RPMI8226 (cell line): ENCODE measurements around the gene TSKU.
"Not testable (repeated sequence)": the region's sequence is repeated elsewhere in the genome, so short reads cannot be mapped to it uniquely, and the experiment has no call there.

ENCODE experiments used
- DNase-seq: peaks from one replicate; pipeline ENCODE4 v3.0.0-alpha.2; 2015

The TSKU gene

GRCh38 chr11:76827005-76827404 is 43.8 kb downstream of the TSKU start:
- not testable (repeated sequence) for DNase-seq

DNA sequence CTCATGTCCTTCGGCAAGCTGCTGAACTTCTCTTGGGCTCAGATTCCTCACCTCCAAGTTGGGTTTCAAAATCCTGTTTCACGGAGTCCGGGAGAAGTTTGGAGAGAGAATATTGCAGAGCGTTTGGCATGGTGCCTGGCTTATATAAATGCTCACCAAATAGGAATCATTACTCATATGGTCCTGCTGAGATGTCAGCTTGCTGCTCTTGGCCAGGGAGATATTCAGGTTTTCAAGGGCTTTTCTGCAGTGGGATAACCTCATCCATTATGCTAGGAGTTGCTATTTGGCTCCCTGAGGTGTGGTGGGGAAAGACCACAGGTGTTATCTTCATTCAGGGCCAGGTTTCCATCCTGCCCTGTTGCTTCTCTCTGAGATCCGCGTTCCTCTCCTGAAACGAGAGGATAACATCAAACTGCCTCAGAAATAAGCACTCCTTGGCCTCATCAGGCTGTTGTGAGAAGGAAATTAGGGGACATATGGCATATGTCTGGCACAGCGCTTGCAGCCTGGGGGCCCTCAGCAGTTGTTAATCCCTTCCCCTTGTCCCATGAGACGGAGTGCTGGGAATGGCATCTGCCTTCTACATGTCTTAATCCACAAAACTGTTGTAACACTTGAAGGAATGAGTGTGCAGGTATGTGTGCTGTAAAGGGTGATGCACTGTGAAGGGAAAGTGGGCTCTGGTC is 47.6 kb downstream of the TSKU start:
- DNase-seq = no peak

DNA sequence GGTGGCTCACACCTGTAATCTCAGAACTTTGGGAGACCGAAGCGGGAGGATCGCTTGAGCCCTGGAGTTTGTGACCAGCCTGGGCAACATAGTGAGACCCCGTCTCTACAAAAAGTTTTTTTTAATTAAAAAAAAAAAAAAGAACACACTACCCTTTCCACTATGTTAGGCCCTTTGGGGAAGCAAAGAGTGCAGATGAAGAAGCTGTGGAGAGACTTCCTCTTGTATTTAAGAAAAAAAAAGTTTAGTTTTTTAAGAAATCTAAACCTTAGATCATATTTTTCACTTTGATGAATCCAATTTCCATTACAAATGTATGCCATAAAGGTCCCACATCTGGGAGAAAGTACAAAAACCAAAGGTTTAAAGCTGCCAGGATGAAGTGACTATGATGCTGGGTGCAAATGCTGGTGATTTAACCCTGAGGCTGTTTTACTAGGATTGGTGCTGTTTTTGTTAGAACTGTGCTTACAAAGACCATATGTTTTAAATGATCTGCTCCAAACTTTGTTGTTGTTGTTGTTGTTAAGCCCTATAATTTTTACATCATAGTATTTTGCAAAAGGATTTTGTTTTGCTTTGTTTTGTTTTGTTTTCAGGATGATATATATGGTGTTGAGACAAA is 48.6 kb downstream of the TSKU start:
- no peak for DNase-seq

DNA sequence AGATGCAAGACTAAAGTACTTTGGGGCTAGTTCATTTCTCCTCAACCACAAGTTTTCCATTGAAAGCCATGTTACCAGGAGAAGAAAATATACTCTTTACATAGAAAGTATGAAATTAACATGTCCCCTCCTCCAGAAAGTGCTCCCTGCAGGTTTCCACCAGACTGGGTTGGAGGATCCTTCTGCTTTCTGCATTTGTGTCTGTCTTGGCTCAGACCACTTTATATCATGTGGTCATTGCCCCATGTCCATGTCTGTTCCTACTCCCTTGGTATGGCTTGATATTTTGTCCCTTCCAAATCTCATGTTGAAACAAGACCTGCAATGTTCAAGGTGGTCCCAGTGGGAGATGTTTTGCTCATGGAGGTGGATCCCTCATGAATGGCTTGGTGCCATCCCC is 49.2 kb downstream of the TSKU start:
- DNase-seq = no peak

- DNase-seq = no peak
These were observed 51.0 kb downstream of the TSKU start for GRCh38 chr11:76834151-76834550.

DNA sequence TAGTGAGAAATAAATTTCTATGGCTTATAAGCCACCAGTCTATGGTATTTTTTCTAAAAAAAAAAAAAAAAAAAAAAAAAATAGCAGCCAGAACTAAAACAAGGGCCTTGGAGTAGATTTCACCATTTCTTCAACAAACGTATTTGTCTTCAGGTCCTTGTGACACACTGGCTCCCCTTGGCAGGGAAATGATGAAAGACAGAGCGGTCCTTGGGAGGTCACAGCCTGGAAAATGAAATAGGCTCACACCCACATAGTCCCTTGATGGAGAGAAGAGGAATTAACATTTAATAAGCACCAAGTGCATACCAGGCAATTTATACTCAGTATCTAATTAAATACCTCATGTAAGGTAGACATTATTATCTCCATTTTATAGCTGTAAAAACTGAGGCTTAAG is 51.9 kb downstream of the TSKU start:
- no peak for DNase-seq

DNA sequence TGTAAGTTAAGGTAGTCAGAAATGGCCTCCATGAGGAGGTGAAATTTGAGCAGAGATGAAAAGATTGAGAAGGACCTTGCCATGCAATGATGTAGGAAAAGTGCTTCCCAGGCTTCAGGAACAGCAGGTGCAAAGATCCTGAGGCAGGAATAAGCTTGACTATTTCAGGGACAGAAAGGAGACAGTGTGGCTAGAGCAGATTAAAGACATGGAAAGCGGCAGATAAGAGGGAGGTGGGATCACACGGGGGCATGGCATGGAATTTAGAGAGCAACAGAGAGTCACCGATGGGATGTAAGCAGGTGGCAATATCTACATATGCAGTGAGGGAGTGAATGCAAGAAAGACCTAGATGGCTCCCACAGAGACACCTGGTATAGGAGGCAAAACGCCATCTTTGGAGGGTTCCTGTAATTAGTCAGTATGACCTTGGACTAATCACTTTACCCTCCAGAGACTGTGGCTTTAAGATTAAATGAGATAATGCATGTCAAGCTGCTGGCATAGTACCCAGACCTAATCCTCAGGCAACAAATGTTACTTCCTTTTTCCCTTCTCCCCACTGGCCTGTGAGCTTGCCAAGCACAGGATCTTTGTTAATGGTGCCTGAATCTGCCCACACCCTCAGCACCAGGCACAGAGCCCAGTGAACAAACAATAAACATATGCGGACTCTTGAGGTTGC is 52.9 kb downstream of the TSKU start:
- no peak for DNase-seq

- no peak for DNase-seq
These were observed 53.6 kb downstream of the TSKU start for GRCh38 chr11:76836613-76837291.

GRCh38 chr11:76837696-76838677 is 54.8 kb downstream of the TSKU start:
- DNase-seq = no peak

DNA sequence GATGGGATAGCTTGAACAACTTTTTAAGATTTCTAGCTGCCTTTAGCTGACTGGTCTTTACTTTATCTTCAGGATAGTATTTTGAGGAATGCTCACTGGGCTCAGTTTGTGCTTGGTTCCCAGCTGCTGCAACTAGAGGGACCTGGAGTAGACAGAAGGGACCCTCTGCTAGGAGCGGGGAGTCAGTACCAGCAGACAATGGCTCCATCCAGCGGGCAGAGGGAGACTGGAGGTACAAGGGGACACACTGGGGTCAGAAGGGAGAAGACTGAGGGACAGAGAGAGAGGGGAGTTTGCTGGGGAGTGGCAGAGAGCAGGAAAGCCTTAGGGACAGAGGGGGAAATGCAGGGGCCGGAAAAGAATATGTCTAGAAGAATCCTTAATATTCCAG is 55.5 kb downstream of the TSKU start:
- no peak for DNase-seq

GRCh38 chr11:76839311-76839710 is 56.2 kb downstream of the TSKU start:
- no peak for DNase-seq

DNA sequence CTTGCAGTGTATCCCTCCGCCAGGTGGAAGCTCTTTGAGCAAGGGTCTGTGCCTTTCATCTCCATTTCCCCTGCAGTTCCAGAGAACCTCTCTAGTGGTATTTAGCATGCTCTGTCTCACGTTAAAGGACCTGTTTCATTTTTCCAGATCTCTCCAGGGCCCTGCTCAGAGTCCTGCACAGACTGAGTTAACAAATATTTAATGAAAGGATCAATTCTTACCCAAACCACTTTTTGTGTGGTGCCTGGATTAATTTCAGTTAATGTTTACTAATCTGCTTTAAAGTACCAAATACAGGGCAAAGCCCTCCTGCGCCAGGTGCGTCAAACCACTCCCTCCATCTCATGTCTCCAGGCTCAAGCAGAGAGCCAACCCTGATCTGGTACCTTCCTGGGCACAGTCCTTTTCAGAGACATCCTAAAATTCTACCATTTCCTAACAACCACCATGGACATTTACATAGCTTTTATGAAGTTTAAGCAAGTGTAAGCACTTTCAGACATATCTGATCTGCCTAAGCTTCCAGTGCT is 58.8 kb downstream of the TSKU start:
- no peak for DNase-seq

DNA sequence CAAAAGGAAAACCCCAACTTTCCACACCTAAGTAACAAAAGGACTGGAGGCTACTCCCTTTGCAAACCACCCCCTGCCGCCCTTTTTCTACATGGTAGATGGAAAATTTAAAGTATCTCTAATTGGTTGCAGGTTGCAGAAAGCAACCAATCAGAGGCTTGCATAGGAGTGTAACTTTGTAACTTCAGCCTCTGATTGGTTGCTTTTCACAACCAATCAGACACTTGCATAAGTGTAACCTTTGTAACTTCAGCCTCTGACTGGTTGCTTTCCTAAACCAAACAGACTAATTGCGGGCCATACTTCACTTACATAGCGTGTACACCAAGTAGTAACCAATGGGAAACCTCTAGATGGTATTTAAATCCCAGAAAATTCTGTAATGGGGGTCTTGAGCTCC is 60.8 kb downstream of the TSKU start:
- no peak for DNase-seq

GRCh38 chr11:76844511-76844910 is 61.4 kb downstream of the TSKU start:
- no peak for DNase-seq

DNA sequence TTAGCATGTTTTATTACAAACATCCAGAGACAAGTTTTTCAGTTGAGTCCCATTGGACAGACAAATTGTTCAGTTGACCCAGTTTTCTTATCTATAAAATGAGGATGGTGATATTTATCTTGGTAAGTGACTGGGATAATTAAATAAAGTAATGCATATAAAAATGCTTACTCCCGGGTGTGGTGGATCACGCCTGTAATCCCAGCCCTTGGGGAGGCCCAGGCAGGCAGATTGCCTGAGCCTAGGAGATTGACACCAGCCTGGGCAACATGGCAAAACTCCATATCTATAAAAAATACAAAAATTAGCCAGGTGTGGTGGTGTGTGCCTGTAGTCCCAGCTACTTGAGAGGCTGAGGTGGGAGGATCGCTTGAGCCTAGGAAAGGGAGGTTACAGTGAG is 61.9 kb downstream of the TSKU start:
- no peak for DNase-seq

DNA sequence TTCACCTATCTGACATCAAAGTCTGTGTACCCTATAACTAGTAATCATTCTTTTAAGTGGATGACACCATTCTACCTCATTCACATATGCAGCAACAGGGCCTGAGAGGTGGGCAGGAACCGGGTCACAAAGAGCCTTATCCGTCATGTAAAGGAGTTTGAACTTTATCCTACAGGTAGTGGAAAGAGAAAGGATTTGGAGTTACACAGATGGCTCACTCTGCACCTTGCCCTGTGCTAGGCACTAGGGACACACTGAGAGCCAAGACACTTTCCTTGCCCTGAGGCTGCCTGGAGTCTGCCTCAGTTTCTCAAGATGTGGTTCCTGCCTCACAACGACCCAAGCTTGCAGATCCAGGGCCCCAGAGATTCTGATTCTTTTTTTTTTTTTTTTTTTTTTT is 63.3 kb downstream of the TSKU start:
- DNase-seq = no peak
